K562 (cell line): ENCODE data around the gene PPP2R5A. TPM values are rescaled to one million over a fixed set of nuclear protein-coding genes. Genes with fewer than 3 reads are reported as not detected.

Experiments
- CEBPG ChIP-seq, 3 experiments: fragments of 200-800 bp in 1 of 3; sonication (Bioruptor generic) in 1 of 3; sonication (generic) in 1 of 3; formaldehyde crosslinking in 1 of 3; IDR thresholded peaks in 2 of 3; conservative IDR thresholded peaks in 1 of 3; 2 replicates each; pipeline versions ENCODE4 v1.6.1 to v1.8.0; 2016 to 2022; ENCODE audit warnings: missing compliant biosample characterization in 2 of 3, missing genetic modification characterization in 2 of 3, mild to moderate bottlenecking in 1 of 3, missing genetic modification reagents in 1 of 3
- HDAC1 ChIP-seq, 2 experiments: fragments of 450-650 bp; IDR thresholded peaks; 2 replicates each; pipeline ENCODE4 v1.6.1; 2016 to 2017; ENCODE audit warnings: inconsistent platforms in 1 of 2, mild to moderate bottlenecking in 1 of 2, moderate library complexity in 1 of 2
- MNT ChIP-seq, 2 experiments: fragments of 450-650 bp; conservative IDR thresholded peaks; 2 replicates each; pipeline ENCODE4 v1.6.1; 2017; ENCODE audit warnings: mild to moderate bottlenecking in 2 of 2, moderate library complexity in 2 of 2
- NCOR1 ChIP-seq: fragments of 450-650 bp; IDR thresholded peaks from 2 replicates; pipeline ENCODE4 v1.6.1; 2016; ENCODE audit warnings: mild to moderate bottlenecking, moderate library complexity
- RAD21 ChIP-seq, 2 experiments: fragments of 250-450 bp in 1 of 2; fragments of 450-650 bp in 1 of 2; sonication (Bioruptor Pico) in 1 of 2; formaldehyde crosslinking in 1 of 2; IDR thresholded peaks in 1 of 2; conservative IDR thresholded peaks in 1 of 2; 2 replicates each; pipeline versions ENCODE4 v1.4.0 to v1.8.0; 2020 to 2022; ENCODE audit warnings: mild to moderate bottlenecking in 2 of 2, moderate library complexity in 1 of 2
- SMAD2 ChIP-seq: fragments of 150-350 bp; IDR thresholded peaks from 2 replicates; pipeline ENCODE4 v1.6.1; 2014; ENCODE audit warnings: low read depth, mild to moderate bottlenecking, low read length
- ZNF57 ChIP-seq: fragments of 450-650 bp; formaldehyde crosslinking; IDR thresholded peaks from 2 replicates; pipeline ENCODE4 v1.4.0; 2020; ENCODE audit warnings: mild to moderate bottlenecking, moderate library complexity
- polyA plus RNA-seq, 8 experiments: library from polyadenylated mRNA; depleted of rRNA in 4 of 8; stranded (reverse) in 5 of 8; unstranded in 3 of 8; fragments of >200 nt; fragmentation: Nextera tagmentation in 2 of 8; fragmentation: Illumina TruSeq in 1 of 8; extraction: Ambion mirVana in 2 of 8; extraction: Trizol in 1 of 8; gene quantifications; 2 replicates each; pipeline versions ENCODE4 v1.2.1 to v1.2.3, GENCODE V29; 2011 to 2014; ENCODE audit warnings: inconsistent platforms in 1 of 8, missing spikeins in 1 of 8
- total RNA-seq, 7 experiments: library from RNA; depleted of rRNA in 6 of 7; stranded (reverse); fragments of >200 nt in 6 of 7; fragmentation: Illumina TruSeq in 2 of 7; extraction: Trizol in 2 of 7; gene quantifications; 2 replicates each; pipeline versions ENCODE4 v1.2.1 to v1.2.3, GENCODE V29; 2011 to 2021; ENCODE audit warnings: low replicate concordance in 1 of 7
- TF ChIP-seq, protein P1 (sequence below), 2 experiments: fragments of 450-650 bp in 1 of 2; sonication (generic) in 1 of 2; formaldehyde crosslinking in 1 of 2; IDR thresholded peaks; 2 replicates each; pipeline versions ENCODE4 v1.7.1 to v1.9.0; 2016 to 2022; ENCODE audit warnings: inconsistent platforms in 1 of 2, mild to moderate bottlenecking in 1 of 2, missing genetic modification reagents in 1 of 2
- TF ChIP-seq, protein P2 (sequence below), 2 experiments: fragments of 450-650 bp; IDR thresholded peaks; 2 replicates each; pipeline ENCODE4 v1.6.1; 2016
- TF ChIP-seq, protein P3 (sequence below): fragments of 200-800 bp; sonication (Bioruptor generic); IDR thresholded peaks from 2 replicates; pipeline ENCODE4 v1.6.1; 2017; ENCODE audit warnings: missing genetic modification characterization, missing compliant biosample characterization

The PPP2R5A gene
- total and polyA plus RNA-seq, 9 of the 15 experiments (the other 6 are each of a cell fraction or from before 2014, with no cell fraction given): 26.9 to 106 (median 64.3) TPM

DNA sequence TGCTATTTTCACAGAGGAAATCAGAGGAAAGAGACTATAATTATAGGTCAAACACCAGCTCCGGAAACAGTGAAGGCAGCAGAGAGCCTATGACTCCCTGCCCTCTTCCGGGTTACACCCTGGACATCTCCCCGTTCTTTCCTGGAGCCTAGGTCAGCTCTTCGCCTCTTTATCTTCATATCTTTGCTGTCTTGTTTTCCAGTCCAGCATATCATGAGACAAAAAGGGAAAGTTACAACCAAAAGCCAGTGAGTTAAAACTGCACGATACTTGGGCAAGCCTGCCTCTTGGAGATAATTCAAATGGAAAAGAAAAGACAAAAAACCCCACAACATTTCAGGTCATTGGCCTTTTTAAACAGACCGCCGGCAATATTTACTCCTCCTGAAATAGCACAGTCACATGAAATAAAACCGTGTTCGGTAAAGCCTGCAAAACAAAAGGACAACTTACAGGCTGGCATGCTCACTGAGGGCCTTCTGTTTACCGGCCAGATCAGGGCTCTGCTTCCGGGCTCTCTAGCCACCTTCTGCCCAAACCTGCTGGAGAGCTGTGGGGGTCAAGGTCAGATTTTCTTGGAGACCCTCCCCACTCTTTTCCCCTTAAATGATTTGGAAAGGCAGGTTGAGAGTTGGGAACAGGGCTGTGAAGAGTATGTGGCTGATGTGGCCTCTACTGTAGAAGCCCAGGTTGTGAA, 42.8 kb upstream of the PPP2R5A start (continued):
- TF ChIP-seq, protein P1, sequence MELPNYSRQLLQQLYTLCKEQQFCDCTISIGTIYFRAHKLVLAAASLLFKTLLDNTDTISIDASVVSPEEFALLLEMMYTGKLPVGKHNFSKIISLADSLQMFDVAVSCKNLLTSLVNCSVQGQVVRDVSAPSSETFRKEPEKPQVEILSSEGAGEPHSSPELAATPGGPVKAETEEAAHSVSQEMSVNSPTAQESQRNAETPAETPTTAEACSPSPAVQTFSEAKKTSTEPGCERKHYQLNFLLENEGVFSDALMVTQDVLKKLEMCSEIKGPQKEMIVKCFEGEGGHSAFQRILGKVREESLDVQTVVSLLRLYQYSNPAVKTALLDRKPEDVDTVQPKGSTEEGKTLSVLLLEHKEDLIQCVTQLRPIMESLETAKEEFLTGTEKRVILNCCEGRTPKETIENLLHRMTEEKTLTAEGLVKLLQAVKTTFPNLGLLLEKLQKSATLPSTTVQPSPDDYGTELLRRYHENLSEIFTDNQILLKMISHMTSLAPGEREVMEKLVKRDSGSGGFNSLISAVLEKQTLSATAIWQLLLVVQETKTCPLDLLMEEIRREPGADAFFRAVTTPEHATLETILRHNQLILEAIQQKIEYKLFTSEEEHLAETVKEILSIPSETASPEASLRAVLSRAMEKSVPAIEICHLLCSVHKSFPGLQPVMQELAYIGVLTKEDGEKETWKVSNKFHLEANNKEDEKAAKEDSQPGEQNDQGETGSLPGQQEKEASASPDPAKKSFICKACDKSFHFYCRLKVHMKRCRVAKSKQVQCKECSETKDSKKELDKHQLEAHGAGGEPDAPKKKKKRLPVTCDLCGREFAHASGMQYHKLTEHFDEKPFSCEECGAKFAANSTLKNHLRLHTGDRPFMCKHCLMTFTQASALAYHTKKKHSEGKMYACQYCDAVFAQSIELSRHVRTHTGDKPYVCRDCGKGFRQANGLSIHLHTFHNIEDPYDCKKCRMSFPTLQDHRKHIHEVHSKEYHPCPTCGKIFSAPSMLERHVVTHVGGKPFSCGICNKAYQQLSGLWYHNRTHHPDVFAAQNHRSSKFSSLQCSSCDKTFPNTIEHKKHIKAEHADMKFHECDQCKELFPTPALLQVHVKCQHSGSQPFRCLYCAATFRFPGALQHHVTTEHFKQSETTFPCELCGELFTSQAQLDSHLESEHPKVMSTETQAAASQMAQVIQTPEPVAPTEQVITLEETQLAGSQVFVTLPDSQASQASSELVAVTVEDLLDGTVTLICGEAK (IDR thresholded peaks at IDR 0.05): peak; percentile 76
- TF ChIP-seq, protein P1 (CRISPR knock-in tag; IDR thresholded peaks at IDR 0.05): no peak
- TF ChIP-seq NCOR1 (peak; percentile 70), CEBPG (CRISPR knock-in tag; IDR thresholded peaks at IDR 0.05) (no peak), CEBPG (tag; conservative IDR thresholded peaks at IDR 0.05 in 1 of 2, IDR thresholded peaks at IDR 0.05 in 1 of 2) (0 out of 4 replicates have a peak, but pooled peaks of 1 of the 2 experiments have one; percentile 13), ZNF57 (no peak), HDAC1 (IDR thresholded peaks at IDR 0.05) (peak in 1 of 2 experiments; percentile 48; a peak in 2 of 4 replicates), MNT (conservative IDR thresholded peaks at IDR 0.05) (peak; percentile 47 to 61; a peak in 2 of 4 replicates), SMAD2 (no peak), RAD21 (CRISPR knock-in tag; conservative IDR thresholded peaks at IDR 0.05 in 1 of 2, IDR thresholded peaks at IDR 0.05 in 1 of 2) (peak in 1 of 2 experiments; percentile 12; a peak in 3 of 4 replicates)
- TF ChIP-seq, protein P2, sequence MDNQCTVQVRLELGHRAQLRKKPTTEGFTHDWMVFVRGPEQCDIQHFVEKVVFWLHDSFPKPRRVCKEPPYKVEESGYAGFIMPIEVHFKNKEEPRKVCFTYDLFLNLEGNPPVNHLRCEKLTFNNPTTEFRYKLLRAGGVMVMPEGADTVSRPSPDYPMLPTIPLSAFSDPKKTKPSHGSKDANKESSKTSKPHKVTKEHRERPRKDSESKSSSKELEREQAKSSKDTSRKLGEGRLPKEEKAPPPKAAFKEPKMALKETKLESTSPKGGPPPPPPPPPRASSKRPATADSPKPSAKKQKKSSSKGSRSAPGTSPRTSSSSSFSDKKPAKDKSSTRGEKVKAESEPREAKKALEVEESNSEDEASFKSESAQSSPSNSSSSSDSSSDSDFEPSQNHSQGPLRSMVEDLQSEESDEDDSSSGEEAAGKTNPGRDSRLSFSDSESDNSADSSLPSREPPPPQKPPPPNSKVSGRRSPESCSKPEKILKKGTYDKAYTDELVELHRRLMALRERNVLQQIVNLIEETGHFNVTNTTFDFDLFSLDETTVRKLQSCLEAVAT (IDR thresholded peaks at IDR 0.05): 0 out of 4 replicates have a peak, but pooled peaks of 1 of the 2 experiments have one; percentile 14
- TF ChIP-seq, protein P3, sequence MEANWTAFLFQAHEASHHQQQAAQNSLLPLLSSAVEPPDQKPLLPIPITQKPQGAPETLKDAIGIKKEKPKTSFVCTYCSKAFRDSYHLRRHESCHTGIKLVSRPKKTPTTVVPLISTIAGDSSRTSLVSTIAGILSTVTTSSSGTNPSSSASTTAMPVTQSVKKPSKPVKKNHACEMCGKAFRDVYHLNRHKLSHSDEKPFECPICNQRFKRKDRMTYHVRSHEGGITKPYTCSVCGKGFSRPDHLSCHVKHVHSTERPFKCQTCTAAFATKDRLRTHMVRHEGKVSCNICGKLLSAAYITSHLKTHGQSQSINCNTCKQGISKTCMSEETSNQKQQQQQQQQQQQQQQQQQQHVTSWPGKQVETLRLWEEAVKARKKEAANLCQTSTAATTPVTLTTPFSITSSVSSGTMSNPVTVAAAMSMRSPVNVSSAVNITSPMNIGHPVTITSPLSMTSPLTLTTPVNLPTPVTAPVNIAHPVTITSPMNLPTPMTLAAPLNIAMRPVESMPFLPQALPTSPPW (CRISPR knock-in tag): peak; percentile 56
